Skin of body (tissue), 2 donors: ENCODE measurements around the gene SCARB1. TPM values are rescaled to one million over a fixed set of nuclear protein-coding genes. Genes with fewer than 3 reads are reported as not detected.

Experiments used
- DNase-seq: peaks from one replicate; lab custom pipeline; 2025; lab: John Stamatoyannopoulos, UW
- total RNA-seq: library from RNA; depleted of rRNA; stranded (reverse); fragments of >200 nt; gene quantifications from one replicate; pipeline ENCODE4 v1.2.3, GENCODE V29; 2014

Gene SCARB1
- total RNA-seq, 1 donor from 2014 or later: 14.1 TPM

- no peak for DNase-seq
Measured at GRCh38 chr12:124844411-124845397, 19.0 kb downstream of the SCARB1 start.

- DNase-seq: no peak
Measured at GRCh38 chr12:124842800-124843510, 20.7 kb downstream of the SCARB1 start.

- no peak for DNase-seq
Measured at GRCh38 chr12:124842073-124842749, 21.5 kb downstream of the SCARB1 start.

- no peak for DNase-seq
Measured at GRCh38 chr12:124841558-124841945, 22.1 kb downstream of the SCARB1 start.

- peak; percentile 11 for DNase-seq
Measured at GRCh38 chr12:124837958-124838803, 25.5 kb downstream of the SCARB1 start.

- no peak for DNase-seq
Measured at GRCh38 chr12:124837249-124837897, 26.3 kb downstream of the SCARB1 start.

- no peak for DNase-seq
Measured at GRCh38 chr12:124836759-124837158, 26.9 kb downstream of the SCARB1 start.

GRCh38 chr12:124835656-124836410 is 27.8 kb downstream of the SCARB1 start:
- no peak for DNase-seq

GRCh38 chr12:124834822-124835221 is 28.8 kb downstream of the SCARB1 start:
- no peak for DNase-seq

- peak; percentile 2 for DNase-seq
Measured at GRCh38 chr12:124833693-124834122, 30.0 kb downstream of the SCARB1 start.

- DNase-seq: no peak
Measured at GRCh38 chr12:124832856-124833255, 30.8 kb downstream of the SCARB1 start.

- DNase-seq: no peak
Measured at GRCh38 chr12:124831590-124831989, 32.1 kb downstream of the SCARB1 start.

GRCh38 chr12:124830306-124830705 is 33.4 kb downstream of the SCARB1 start:
- no peak for DNase-seq

- no peak for DNase-seq
Measured at GRCh38 chr12:124829708-124830304, 33.9 kb downstream of the SCARB1 start.

GRCh38 chr12:124829008-124829707 is 34.5 kb downstream of the SCARB1 start:
- no peak for DNase-seq

- DNase-seq: no peak
Measured at GRCh38 chr12:124828264-124829007, 35.2 kb downstream of the SCARB1 start.

GRCh38 chr12:124827588-124828184 is 36.0 kb downstream of the SCARB1 start:
- DNase-seq: no peak
